Right lung (tissue), 5 donors: ENCODE measurements around the gene ELL. TPM values are rescaled to one million over a fixed set of nuclear protein-coding genes. Genes with fewer than 3 reads are reported as not detected.

ENCODE experiments used
- DNase-seq, 2 donors: peaks; one replicate each; pipeline ENCODE4 v3.0.0-alpha.2; 2013
- polyA plus RNA-seq, 5 donors: library from polyadenylated mRNA; unstranded; fragments of 120-200 nt; gene quantifications; one replicate each; pipeline versions ENCODE4 v1.2.1 to v1.2.3, GENCODE V29; 2013; ENCODE audit warnings: inconsistent platforms in 1 of 5, low replicate concordance in 1 of 5; ENCODE audit not compliant: insufficient read length in 5 of 5, insufficient read depth in 1 of 5

ELL gene
- polyA plus RNA-seq, 5 donors: 6.9 to 12.4 (median 9.0) TPM

DNA sequence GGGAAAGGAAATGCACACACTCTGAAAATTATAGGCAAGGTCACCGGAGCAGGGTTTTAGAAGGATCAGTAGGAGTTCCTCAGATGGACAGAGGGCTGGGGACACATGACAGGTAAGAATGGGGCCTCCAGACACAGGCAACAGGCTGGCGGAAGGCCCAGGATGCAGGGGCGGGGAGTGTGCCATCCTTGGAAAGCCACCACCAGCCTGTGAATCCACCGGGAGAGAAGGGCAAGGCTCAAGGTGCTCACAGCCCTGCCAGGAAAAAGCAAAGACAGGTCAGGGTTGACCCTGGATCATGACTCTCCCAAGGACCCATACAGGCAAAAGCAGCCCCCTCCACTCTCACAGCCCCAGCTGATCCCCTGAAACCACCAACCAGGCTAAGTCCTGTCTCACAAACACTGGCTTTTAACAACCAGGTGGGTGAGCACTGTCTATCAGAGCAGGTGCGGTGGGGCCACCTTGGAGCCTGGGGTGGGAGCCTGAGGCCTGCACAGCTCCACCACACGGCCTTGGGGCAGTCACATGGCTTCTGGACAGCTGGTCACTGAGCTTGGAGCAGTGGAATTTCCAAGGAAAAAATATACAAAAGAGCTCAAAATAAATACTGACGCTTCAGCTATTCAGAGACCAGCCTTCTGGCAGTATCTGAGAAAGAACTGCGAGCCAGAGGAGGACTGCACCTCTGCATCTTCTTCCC lies 48.7 kb downstream of the ELL start:
- no peak for DNase-seq

DNA sequence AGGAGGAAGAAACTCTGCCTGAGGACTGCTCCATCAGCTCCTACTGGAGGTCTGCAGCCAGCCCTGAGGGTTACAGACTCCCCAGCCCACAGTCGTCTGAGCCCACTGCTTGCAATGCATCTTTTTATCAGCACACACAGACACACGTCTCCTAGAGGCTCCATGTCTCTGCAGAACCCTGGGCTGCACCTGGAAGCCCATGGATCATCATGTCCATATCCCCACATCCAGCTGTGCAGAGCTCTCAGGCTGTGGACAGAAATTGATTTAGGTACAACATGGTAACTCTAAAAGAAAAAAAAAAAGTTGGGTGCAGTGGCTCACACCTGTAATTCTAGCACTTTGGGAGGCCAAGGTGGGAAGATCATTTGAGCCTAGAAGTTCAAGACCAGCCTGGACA lies 51.1 kb downstream of the ELL start:
- no peak for DNase-seq

DNA sequence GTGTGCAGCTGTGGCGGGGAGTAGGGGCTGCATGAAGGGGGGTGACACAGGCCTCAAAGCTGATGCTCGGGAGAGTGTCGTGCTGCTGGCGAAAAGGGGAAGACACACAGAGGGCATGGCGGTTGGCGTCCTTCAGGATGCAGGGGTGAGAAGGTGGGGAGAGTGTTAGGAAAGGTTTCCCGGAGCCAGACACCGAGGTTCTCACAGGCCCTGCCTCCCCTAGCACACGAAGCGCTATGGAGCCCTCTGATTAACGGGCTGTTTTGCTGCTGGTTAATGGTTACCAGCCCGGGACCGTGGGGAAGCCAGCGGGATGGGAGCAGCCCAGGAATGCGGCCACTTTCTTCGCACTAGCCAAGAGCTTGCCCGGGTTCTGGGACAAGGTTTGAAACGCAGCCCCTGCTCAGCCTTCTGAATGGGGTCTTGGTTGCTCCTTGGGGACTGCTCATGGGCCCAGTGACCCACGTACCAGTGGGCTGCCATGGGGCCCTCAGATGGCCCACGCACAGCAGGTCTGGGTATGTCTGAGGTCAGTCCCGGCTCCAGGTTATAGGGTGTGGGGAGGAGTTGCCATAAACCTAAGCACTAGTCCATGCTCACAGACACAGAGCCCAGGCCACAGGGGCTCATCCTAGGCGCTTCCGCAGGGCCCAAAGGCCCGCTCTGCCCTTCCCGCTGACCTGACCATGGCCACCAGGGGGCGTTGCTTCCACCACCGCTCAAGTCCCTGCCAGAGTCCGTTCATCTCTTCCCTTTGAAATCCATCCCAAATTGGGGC lies 52.6 kb downstream of the ELL start:
- DNase-seq: no peak

DNA sequence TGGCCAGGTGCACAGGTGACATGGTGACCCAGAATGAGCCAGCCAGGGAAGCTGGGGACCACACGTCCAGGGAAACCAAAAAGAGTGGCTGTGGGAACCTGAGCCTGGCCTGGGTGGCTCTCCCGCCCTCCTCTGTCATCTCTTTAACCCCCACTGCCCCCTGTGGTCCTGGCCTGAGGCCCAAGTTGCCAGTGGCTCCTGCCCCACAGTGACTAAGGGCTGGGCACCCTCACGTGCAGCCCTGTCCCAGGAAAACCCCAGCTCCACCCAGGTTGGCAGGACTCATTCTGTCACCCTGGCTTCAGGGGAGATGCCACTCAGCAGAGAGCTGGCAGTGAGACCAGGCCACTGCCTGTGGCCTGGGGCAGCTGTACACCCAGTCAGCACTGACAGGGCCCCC lies 53.4 kb downstream of the ELL start:
- no peak for DNase-seq

DNA sequence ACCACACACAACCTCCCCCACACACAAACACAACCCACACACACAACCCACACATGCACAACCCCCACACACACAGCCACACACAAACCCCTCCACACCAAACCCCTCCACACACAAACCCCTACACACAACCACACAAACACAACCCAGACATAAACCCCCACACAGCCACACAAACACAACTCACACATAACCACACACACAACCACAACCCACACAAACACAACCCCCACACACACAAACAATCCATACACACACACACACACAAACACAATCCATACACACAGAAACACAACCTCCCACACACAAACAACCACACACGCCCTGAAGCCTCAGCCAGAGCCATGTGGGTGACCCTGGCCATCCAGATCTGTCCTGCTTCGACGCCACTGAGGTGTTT lies 53.9 kb downstream of the ELL start:
- no peak for DNase-seq

DNA sequence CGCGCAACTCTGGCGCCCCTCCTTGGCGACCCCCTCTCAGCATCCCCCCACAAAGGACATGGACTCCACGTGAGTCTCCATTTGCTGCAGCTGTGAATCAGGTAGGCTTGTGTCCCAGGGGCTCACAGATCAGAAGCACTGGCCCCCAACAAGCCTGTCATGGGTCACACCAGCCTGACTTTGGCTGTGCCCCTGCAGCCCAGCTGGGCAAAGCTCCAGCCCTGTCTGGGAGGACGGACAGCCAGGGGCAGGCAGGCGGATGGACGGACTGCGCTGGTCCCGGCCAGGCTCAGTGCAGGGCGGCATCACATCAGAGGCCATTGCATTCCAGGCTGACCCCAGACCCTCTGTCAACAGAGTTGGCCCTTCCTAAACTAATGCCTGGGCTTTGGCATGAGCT lies 55.5 kb downstream of the ELL start:
- no peak for DNase-seq

DNA sequence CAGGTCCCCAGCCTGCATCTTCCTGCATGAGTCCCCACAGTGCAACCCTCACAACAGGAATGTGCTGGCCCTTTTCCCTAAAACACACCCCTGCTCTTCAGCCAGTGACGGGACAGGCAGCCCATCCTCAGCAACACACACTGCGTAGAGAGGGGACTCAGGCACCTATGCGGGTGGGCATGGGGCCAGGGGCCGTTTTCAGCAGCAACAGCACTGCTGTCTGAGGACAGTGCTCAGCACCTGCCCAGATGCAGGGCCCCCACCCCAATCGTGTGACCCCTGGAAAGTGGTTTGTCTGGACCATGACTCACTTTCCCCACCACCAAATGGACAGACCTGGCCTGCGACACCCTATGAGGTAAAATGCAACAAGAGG lies 55.9 kb downstream of the ELL start:
- DNase-seq: no peak

DNA sequence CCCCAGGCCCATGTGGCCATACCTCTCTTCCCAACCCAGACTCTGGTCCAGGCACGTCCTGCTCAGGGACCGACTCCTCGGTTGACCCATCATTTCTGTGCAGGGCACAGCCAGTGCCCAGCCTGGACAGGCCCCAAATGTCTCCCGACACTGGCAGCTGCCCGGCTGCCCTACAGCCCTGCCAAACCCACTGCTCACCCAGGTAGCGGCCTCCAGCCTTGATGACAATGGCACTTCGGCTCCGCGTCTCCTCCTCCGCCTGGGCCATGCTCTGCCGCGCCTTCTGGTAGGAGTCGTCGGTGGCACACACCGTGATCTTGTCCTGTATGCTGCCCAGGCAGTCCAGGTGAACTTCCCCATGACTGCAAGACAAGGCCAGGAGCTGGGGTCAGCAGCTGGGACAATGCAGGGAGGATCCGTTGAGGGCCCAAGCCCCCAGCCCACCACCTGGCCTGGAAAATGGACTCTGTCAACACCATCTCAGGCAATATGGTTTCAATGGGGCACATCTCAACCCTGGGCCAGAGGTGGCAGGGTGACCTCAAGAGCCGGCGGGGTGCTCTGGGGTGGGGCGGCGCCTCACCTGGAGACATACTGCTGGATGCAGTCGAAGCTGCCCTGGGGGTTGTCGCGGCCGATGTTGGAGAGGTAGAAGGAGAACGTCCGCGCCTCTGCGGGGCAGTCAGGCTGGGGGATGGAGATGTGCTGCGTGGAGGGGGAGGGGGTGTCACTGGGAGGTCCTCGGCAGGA lies 56.5 kb downstream of the ELL start:
- no peak for DNase-seq

DNA sequence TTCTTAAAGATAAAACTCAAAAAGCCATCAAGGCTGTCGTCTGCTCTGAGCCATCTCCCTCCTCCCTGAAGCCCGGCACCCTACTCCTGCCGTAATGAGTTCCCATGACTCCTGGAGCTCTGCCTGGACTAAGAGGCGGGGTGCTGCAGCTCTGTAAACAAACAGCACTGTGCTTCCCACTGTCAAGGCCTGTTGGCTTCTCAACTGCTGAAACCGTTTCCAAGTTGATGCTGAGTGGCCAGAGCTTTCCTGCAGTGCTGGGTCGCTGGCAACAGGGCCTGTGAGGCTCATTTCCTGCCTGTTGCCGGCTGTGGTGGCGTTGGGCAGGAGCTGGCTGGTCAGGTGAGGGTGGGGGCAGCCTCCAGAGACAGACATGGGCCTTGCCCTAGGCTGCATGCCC lies 57.2 kb downstream of the ELL start:
- peak; percentile 84 to 90 for DNase-seq

DNA sequence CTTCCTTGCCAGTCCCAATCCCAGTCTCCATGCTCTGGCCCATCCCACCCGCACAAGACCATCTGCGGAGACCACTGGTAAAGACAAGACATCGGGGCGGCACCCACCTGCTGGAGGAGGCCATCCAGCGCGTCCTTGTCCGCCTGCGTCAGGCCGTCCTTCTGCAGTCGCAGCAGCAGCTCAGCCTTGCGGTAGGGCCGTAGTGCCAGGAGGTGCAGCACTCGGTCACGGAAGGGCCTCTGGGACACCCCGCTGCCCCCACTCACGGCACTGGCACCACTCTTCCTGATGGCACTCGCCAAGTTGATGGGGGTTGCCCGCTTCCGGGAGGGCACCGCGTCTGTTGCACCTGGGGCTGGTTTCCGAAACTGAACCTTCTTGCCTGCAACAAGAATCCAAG lies 60.4 kb downstream of the ELL start:
- no peak for DNase-seq

DNA sequence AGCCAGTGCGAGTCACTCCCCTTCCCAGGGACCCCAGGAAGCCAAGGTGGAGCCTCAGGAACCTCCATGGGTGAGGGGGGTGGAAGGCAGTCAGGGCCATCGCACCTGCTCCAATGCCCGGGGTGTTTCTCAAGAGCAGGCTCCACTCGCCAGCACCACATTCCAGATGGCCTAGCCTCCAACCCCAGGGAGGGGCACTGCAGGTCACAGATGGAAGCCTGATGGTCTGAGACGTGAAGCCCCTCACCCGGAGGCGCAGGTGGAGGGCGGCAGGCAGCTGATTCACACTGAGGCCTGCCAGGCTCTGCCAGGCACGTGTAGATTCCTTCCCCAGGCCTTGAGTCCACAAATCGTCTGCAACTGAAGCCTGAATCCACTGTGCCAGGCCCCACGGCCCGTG lies 61.0 kb downstream of the ELL start:
- no peak for DNase-seq

DNA sequence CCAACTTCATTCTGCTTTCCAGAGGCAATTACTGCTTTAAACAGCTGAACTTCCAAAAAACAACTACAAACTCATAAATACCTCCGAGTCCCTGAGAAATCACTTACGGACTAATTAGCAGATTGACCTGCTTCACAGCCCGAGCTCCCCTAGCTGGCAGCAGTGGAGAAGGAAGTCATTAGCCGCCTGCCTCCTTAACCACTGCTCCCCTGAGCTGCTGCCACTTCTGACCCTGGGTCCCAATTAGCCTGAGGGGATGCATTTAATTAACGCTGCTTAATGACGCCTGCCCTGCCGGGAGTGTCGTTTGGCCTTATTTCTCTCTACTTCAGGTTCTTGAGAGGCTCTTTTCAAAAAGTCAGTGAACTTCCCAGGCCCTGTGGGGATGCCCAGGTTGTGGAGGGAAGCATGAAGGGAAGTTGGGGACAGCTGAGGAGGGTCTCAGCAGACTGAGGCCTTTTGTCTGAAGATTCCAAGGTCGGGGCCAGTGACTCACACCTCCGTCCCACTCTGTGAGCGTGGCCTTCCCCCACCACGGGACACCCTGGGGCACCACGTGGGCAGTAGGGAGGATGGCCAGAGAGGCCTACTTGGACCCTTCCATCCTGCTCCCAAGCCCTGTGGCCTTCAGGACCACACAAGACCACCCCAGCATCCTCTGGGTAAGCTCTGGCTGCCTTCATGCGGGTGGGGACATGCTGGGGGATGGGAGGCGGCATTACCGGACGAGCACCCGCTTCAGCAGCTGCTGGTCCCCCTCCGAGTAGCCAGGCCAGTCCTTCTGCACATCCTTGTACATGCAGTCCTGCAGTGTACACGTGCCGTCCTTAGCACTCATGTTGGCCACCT lies 64.2 kb downstream of the ELL start:
- no peak for DNase-seq

DNA sequence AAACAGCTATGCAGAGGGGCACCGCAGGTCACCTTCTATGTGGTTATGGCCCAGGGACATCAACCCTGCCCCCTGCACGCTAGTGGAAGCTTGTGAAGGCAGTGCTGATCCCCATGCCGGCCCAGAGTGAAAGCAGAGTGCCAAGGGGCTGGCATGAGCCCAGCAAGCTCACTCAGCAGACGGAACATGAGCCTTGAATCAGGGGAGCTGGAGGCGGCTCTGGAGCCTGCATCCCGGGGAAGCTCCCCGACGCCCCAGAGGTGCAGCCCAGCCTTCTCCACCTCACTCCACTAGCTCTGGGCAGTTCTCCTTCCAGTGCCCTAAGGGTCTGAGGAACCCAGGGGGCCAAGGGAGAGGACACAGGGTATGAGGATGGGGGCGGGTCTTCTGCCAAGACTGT lies 64.9 kb downstream of the ELL start:
- no peak for DNase-seq

DNA sequence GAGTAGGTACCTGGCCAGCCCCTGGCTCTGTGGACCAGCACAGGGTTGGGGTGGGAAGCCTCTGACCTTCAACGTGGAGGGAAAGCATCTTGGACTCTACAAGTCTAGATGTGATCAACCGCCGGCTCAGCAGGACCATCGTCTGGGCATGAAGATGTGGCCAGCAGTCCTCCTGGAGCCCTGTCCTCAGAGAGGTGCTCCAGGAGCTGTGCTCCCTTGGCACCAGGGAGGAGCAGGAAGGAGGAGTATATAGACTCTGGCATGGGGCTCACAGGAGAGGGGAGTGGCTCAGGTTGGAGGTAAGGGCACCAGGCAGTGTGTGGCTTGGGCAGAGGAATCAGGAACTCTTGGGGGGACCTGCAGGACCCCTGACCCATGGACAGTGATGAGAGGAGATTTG lies 65.6 kb downstream of the ELL start:
- no peak for DNase-seq

DNA sequence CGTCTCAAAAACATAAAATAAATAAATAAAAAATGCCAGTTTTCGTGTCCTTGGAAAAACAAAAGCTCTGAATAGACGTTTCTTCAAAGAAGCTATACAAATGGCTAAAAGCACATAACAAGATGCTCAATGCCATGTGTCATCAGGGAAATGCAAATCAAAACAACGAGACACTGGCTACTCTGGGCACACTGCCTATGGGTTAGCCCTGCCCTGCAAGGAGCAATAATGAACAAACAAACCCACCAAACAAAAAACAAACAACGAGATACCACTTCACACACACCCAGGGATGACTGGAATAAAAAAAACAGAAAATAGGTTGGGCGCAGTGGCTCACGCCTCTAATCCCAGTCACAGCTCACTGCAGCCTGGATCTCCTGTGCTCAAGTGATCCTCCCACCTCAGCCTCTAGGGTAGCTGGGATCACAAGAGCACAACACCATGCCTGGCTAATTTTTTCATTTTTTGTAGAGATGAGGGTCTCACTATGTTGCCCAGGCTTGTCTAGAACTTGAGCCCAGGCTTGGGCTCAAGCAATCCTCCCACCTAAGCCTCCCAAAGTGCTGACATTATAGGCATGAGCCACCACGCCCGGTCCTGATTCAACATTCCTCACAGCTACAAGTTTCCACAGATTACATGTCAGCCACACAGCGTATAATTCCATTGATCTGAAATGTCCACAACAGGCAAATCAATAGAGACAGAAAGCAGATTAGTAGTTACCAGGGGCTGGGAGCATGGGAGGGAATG lies 68.4 kb downstream of the ELL start:
- no peak for DNase-seq

DNA sequence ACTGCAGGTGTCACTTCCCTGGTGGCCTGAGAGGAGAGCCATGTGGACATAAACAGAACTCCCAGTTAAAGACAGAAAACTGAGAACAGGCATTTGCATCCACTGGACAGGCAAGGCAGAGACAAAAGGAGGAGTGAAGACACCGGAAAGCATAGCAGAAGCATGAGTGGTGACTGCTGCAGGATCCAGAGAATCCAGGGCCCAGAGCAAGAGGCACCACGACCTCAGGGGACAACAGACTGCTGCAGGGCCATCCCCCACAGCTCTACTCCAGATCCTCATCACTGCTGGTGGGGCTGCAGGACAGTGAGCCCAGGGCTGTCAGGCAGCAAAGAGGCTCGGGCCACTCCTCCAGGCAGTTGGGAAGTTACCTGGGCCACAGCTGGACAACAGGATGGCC lies 69.5 kb downstream of the ELL start:
- DNase-seq: no peak

DNA sequence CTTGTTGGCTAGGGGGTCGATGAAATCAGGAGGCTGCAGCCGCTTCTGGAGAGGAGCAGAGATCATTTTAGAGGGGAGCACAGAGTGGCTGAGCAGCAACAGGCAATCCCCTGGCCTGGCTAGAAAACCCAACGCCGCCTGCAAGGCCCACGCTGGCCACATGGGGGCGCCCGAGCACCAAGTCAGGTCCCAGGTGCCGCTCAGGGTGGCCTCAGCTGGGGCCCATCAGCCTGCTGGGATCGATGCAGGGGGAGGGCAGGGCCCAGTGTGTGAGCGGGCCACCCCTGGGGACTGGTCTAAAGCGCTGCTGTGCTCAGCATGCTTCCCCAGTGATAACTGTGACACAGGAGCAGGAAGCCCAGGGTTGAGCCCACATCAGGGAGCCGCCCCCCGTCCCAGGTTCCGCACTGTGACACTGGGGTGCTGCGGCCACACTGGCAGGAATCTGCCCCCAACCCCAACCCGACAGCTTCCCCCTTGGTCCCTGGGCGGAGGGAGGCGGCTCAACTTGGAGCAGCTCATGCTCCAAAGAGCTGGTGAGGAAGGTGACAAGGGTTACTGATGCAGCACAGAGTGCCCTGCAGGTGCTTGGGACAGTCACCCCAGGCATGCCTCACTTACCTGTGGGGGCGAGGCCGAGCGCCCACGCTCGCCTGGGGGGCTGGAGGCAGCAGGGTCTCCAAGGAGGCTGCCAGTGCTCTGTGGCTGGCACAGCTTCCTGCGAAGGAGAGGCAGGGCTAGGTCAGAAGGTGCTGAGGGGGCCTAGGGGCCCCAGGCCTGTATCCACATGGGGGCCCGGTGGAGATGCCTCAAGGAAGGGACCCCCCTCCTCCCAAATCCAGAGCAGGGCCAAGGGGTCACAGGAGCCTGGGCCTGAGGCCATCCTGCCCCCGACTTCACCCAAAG lies 70.7 kb downstream of the ELL start:
- DNase-seq: peak; percentile 68 to 83

DNA sequence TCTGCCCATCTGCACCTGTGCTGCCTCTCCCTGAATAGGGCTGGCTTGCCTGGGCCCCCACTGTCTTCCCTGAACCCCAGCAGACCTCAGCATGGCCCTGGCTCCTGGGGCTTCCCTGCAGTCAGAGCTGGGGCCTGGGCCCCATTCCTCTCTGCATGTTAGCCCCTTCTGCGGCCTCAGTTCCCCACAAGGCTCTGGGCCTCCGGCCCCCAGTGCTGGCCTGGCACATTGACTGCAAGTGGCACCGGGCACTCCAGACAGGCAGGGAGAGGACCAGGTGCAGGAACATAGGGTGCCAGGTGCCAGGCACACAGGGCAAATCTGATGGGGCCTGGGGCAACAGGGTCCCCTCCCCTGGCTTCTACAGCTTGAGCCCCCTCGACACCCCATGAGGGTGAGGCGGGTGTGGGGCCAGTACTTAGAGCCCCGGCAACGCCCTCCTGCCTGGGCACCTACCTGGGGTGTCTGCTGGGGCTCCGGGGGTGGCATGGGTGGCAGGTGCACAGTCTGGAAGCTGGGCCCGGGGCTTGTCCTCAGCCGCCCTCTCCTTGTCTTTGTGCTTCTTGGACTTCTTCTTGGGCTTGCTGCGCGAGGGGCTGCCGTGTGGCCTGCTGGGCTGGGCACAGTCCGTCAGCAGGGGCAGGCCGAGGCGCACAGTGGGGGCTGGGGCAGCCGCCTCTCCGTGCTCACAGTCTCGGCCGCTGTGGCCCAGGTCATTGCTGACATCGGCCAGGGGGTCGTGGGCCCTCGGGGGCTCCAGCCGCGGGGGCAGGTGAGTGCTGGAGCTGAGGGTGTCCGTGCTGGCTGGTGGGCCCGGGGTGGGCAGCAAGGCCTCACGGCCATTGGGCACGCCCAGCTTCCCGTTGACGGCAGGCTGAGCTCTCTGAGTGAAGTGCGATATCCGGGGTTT lies 71.6 kb downstream of the ELL start:
- no peak for DNase-seq

DNA sequence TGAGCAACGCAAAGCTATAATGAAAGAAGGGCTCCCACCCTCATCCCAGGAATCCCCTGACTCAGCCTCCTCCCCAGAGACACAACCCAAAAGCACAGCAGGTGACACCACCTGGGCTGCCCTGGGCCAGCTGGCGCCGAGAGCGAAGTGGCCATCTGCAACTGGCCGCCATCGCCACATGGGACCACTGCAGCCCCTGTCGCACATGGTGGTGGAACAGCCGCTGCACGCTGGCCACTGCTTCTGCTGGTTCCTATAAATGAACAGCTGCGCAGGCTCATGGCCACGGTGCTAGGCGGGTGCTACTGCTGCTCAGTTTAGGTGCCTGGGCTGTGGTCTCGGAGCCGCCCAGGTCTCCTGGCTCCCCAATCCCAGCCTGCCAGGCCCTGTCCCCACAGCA lies 72.3 kb downstream of the ELL start:
- DNase-seq: no peak
